Activated T-cell treated with anti-CD3 and anti-CD28 coated beads, Interleukin-2, amount 50 U/mL, for 1 hour (primary cell): ENCODE data around the gene UBASH3B.
A peak's percentile ranks its signal among the peaks of the same experiment; 100 is the strongest.
"Not testable (repeated sequence)": the region's sequence is repeated elsewhere in the genome, so short reads cannot be mapped to it uniquely, and the experiment has no call there.

Experiments used
- DNase-seq: peaks from one replicate; pipeline ENCODE4 v3.0.0-alpha.2; 2020

The UBASH3B gene, protein sequence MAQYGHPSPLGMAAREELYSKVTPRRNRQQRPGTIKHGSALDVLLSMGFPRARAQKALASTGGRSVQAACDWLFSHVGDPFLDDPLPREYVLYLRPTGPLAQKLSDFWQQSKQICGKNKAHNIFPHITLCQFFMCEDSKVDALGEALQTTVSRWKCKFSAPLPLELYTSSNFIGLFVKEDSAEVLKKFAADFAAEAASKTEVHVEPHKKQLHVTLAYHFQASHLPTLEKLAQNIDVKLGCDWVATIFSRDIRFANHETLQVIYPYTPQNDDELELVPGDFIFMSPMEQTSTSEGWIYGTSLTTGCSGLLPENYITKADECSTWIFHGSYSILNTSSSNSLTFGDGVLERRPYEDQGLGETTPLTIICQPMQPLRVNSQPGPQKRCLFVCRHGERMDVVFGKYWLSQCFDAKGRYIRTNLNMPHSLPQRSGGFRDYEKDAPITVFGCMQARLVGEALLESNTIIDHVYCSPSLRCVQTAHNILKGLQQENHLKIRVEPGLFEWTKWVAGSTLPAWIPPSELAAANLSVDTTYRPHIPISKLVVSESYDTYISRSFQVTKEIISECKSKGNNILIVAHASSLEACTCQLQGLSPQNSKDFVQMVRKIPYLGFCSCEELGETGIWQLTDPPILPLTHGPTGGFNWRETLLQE

DNA sequence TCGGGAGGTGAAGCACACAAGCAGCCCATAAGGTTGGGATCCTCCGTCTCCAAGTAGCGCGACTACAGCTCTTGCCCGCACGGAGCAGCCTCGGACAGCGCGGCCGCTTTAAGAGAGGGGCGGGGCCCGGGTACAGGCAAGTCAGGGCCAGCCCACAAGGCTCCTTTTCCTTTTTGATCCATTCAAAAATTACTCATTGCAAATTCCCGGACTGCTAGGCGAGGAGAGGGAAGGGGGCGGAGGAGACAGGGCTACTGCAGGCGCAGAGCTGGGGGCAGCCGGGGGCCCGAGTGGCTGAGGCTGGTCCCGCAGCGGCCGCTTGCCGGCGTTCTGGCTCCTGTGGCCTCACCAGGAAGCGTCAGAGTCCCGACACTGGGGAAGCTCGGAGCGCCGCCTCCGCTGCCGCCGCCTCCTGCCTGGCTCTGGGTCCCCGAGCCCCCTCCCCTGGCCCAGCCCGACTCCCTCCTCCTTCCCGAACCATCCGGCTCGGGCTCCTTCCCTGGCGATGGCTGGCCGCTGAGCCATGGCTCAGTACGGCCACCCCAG is at the start of gene UBASH3B:
UBASH3B (plus strand) TSS at position 196 of the 546 bp plus-strand sequence; CDS start at position 524, 328 bp downstream.
- DNase-seq = peak; percentile 68

DNA sequence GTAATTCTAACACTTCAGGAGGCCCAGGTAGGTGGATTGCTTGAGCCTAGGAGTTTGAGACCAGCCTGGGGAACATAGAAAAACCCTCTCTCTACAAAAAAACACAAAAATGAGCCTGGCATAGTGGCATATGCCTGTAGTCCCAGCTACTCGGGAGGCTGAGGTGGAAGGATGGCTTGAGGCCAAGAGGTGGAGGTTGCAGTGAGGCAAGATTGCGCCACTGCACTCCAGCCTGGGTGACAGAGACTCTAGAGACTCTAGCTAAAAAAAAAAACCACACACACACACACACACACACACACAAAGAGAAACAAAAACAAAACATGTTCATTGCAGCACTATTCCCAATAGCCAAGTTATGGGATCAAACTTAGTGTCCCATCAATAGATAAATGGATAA is 48.4 kb upstream of the UBASH3B start:
- DNase-seq = not testable (repeated sequence)

DNA sequence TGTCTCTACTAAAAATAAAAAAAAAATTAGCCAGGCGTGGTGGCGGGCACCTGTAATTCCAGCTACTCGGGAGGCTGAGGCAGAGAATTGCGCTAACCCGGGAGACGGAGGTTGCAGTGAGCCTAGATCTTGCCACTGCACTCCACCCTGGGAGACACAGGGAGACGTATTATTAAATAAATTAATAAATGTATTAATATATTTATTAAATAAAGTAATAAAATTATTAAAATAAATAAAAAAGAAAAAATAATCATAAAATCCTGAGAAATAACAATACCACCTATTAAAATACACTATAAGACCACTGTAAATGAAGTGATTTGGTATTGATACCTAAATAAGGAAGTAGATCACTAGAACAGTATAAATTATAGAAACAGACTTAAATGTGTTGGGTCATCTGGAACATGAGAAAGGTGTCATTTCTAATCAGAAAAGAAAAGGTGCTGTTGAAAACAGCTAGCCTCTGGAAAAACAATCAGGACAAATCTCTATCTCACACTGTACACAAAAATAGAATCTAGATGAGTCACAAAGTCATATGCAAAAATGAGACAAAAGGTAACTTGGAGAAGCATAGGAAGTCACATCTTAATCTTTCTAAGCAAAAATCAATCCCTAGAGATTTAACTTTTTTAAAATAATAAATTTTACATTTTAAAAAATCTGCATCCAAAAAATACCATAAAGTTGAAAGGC is 43.2 kb upstream of the UBASH3B start:
- no peak for DNase-seq

DNA sequence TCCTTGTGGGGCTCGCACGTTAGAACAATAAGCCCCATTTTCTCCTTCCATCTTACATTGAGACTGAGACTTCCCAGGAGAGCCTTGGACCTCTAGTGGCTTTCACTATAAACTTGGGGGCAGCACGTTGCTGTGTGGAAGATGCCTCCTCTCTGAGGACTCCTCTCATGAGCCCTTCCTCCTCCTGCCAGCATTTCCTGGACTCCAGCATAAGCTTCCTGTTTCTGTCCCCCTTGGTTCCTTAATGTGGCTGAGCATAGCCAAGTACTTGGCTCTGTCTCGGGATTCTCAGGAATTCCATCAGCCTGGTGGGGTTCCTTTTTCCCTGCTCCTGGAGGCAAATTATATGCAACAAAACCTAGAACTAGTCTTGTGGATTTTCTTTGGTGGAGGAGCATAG is 38.8 kb upstream of the UBASH3B start:
- no peak for DNase-seq

DNA sequence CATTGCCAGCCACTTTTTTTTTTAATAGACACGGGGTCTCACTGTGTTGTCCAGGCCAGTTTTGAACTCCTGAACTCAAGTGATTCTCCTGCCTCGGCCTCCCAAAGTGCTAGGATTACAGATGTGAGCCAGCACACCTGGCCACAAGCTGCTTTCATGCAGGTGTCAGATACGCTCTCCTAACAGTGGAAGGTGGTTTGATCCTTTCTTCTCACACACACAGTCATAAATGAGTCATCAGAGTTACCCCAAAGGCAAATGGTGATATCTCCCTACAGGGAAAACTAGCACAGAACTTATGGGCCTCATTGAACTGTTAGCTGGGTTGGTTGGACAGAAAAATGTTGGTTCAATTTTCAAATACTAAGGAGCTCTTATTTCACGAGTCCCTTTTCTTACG is 38.2 kb upstream of the UBASH3B start:
- DNase-seq = no peak

GRCh38 chr11:122617926-122618325 is 37.6 kb upstream of the UBASH3B start:
- no peak for DNase-seq

DNA sequence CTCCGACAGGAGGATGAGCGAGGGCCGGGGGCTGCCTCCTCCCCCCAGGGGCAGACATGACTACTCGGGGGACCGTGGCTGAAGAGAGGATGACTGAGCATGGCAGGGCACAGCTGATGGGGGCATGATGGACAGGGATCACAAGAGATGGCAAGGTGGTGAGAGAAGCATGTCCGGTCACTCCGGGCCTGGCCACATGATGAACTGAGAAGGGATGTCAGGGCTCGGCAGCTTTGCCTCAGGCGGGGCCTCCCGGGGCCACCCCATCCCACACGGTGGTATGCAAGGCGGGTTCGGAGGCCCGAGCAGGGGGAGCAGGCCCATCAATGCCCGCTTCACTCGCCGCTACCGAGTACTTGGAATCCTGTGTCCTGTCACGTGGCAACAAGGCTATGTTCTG is 36.6 kb upstream of the UBASH3B start:
- DNase-seq = no peak

- no peak for DNase-seq
Observed at GRCh38 chr11:122619757-122620156, 35.8 kb upstream of the UBASH3B start.

- DNase-seq = not testable (repeated sequence)
Observed at GRCh38 chr11:122625501-122625900, 30.0 kb upstream of the UBASH3B start.

- DNase-seq = no peak
Observed at GRCh38 chr11:122625976-122626665, 29.4 kb upstream of the UBASH3B start.

DNA sequence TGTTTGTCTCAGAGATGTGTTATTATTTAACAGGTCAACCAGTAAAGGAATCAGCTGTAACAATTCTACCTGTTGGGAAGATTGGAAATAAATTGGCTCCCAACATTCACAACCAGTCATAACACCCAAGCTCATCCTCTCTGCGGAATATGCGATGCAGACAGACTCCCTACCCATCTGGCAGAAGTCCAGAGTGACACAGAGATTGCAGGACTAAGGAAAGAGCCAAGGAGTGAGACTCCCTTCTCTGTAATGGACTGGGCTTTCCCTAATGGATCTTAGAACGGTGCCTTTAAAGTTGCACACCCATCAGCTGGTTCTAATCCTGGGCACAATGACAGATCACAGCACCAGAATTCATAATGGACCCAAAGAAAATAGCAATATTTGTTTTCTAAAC is 27.8 kb upstream of the UBASH3B start:
- no peak for DNase-seq

- DNase-seq = peak; percentile 74
Observed at GRCh38 chr11:122628810-122629555, 26.5 kb upstream of the UBASH3B start.

DNA sequence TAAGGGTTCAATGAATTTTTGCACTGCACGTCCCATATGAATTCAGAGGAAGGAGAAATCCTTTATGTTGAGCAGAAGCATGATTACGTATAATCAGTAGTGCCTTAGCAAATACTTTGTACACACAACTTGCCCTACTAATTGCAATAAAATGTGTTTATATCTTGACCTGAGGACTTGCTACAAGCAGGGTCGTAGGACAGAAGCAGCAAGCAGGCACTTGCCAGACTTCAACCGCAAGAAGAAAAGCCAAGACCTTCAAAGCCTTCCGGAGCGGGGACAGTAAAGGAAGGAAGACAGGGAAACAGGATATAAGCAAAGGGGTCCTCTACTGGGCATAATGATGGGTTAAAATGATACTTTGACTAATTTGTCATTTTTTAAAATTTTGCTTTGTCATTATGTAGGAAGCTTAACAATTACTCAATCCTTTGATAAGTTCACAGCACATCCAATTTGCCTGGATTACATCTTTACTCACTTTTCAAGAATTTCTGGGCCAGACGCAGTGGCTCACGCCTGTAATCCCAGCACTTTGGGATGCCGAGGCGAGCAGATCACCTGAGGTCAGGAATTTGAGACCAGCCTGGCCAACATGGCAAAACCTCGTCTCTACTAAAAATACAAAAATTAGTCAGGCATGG is 23.2 kb upstream of the UBASH3B start:
- DNase-seq = no peak

DNA sequence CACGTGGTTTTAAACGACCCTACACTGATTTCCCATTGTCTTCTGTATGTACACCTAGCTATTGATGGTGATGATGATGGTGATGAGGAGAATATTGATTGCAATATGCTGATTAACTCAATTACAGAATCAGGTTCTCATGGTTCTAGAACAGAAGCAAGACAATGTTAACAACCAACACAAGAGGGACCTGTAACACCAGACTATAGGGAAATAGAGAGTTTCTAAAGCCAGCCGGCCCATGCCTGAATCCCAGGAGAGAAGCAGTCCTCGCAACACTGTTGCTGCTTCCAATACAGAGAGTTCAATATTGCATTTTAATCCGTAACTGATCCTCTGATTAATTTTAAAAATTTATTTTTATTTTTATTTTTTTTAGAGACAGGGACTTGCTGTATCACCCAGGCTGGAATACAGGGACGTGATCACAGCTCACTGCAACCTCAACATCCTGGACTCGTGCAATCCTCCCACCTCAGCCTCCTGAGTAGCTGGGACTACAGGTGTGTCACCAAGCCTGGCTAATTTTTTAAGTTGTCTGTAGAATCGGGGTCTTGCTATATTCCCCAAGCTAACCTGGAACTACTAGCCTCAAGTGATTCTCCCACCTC is 22.2 kb upstream of the UBASH3B start:
- no peak for DNase-seq

GRCh38 chr11:122634501-122634900 is 21.0 kb upstream of the UBASH3B start:
- DNase-seq = no peak

DNA sequence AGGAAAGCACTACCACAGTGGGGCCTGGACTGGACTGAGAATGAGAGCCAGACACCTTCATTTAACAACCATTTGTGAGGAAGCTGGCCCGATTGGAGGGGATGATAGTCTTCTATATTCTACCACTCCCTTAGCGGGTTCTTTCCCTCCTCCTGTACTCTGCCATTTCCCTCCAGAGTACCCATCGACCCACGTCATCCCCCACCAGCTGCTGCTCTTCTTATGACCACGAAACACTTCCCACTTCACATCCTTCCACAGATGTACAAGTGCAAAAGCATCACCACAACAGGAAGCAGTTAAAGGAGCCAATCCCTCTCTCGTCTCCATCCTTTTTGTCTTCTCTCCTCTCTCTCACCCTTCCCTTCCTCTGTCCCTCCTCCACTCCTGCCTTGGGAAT is 18.0 kb upstream of the UBASH3B start:
- DNase-seq = no peak

GRCh38 chr11:122642472-122642922 is 13.0 kb upstream of the UBASH3B start:
- no peak for DNase-seq

- no peak for DNase-seq
Observed at GRCh38 chr11:122642971-122643370, 12.6 kb upstream of the UBASH3B start.

DNA sequence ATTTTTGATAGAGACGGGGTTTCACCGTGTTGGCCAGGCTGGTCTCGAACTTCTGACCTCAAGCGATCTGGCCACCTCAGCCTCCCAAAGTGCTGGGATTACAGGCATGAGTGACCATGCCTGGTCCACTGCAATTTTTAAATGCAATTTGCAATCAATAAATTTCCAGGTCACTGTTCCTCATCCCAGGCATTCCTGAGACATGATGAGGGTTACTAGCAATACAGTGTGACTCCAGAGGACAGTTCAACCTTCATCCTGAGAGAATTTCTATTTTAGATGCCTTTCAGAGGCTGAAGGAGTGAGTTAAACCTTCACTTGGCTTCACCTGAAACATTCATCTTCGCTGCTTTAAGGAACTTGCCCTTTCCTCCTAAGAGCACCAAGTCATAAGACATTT is 9.7 kb upstream of the UBASH3B start:
- DNase-seq = no peak

DNA sequence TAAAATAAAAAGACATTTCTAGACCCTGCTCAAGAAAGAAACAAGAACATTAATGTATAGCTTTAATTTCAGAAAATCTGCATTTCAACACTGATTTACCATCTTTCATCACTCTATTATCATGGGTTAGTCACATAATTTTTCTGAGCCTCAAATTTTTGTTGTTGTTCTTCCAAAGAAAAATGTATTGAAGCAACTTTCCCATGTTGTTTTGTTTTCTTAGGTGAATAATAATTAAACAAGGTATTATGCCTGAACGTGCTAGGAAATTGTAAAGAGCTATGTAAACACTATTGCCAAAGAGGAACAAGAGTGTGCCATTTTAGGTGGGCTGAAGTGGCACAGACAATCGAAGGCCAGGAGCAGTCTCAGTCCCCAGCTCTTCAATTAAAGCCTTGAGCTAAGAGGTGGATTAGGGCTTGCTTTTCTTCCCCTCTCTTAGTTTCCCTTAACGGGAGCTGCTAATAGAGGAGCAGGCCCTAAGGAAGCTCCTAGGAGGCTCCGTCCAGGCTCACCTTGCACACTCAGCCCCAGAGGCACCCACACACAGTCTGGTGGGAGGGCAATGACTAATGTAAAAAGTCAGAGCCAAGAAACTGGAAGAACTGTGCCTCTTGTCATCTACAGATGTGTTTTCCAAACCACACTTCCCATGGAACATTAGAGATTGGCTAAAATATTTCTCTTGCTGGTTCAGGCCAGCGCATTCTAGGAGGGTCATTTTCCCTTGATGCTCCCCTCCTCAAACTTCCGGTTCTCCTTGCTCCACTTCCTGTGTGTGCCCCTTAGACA is 8.8 kb upstream of the UBASH3B start:
- no peak for DNase-seq
